GM23338 (cell line): ENCODE results near the gene IL19. TPM values are rescaled to one million over a fixed set of nuclear protein-coding genes. Genes with fewer than 3 reads are reported as not detected.

Experiments
- ATAC-seq: fragments of 200-7000 bp; cut with Tn5 transposase; 3 replicates; pipeline ENCODE4 v1.9.1; 2020
- DNase-seq: peaks from one replicate; pipeline ENCODE4 v3.0.0-alpha.2; 2015; ENCODE audit warnings: low spot score
- H2AFZ ChIP-seq: fragments of 200-600 bp; sonication (generic); 2 replicates; pipeline ENCODE4 v1.8.0; 2016; ENCODE audit warnings: antibody characterized with exemption, mild to moderate bottlenecking, moderate library complexity
- H3F3A ChIP-seq: fragments of 200-600 bp; sonication (generic); replicated peaks from 2 replicates; pipeline ENCODE4 v1.8.0; 2017; ENCODE audit warnings: antibody characterized with exemption, mixed run types, low read depth
- H3K27ac ChIP-seq: fragments of 200-600 bp; sonication (generic); 2 replicates; pipeline ENCODE4 v1.6.1; 2016; ENCODE audit warnings: low read depth
- H3K27me3 ChIP-seq: fragments of 200-600 bp; sonication (generic); 2 replicates; pipeline ENCODE4 v1.8.0; 2016; ENCODE audit warnings: mild to moderate bottlenecking, mixed run types, moderate library complexity; ENCODE audit not compliant: insufficient read depth
- H3K36me3 ChIP-seq: fragments of 200-600 bp; sonication (generic); 2 replicates; pipeline ENCODE4 v1.8.0; 2016; ENCODE audit warnings: mild to moderate bottlenecking; ENCODE audit not compliant: insufficient read depth
- H3K4me1 ChIP-seq: fragments of 200-600 bp; sonication (generic); 2 replicates; pipeline ENCODE4 v1.8.0; 2016; ENCODE audit warnings: mild to moderate bottlenecking, moderate library complexity; ENCODE audit not compliant: insufficient read depth
- H3K4me2 ChIP-seq: fragments of 200-600 bp; sonication (generic); 2 replicates; pipeline ENCODE4 v1.7.1; 2017; ENCODE audit warnings: mixed run types
- H3K4me3 ChIP-seq: fragments of 200-600 bp; sonication (generic); 2 replicates; pipeline ENCODE4 v1.6.1; 2016; ENCODE audit warnings: mixed run types
- H3K79me2 ChIP-seq: fragments of 200-600 bp; sonication (generic); replicated peaks from 2 replicates; pipeline ENCODE4 v1.8.0; 2017; ENCODE audit warnings: mild to moderate bottlenecking; ENCODE audit not compliant: insufficient read depth
- H3K9me2 ChIP-seq: fragments of 200-600 bp; sonication (generic); 2 replicates; pipeline ENCODE4 v1.8.0; 2017; ENCODE audit not compliant: insufficient read depth
- H4K20me1 ChIP-seq: fragments of 200-600 bp; sonication (generic); replicated peaks from 2 replicates; pipeline ENCODE4 v1.8.0; 2017; ENCODE audit warnings: mild to moderate bottlenecking; ENCODE audit not compliant: insufficient read depth
- H3K27ac Mint-ChIP-seq: 2 replicates; pipeline ENCODE4 v1.8.0; 2020; ENCODE audit warnings: inconsistent platforms, mild to moderate bottlenecking, moderate library complexity, mixed read lengths
- H3K27me3 Mint-ChIP-seq: 3 replicates; pipeline ENCODE4 v1.8.0; 2022; ENCODE audit warnings: low read depth, mild to moderate bottlenecking, moderate library complexity, mixed read lengths, inconsistent platforms; ENCODE audit not compliant: insufficient read depth, poor library complexity
- H3K36me3 Mint-ChIP-seq: 3 replicates; pipeline ENCODE4 v1.8.0; 2021; ENCODE audit warnings: low read depth, mild to moderate bottlenecking, inconsistent platforms, moderate library complexity, mixed read lengths
- H3K4me1 Mint-ChIP-seq: 3 replicates; pipeline ENCODE4 v1.8.0; 2020; ENCODE audit warnings: mild to moderate bottlenecking, inconsistent platforms, mixed read lengths
- H3K4me3 Mint-ChIP-seq: 3 replicates; pipeline ENCODE4 v1.8.0; 2021; ENCODE audit warnings: moderate library complexity, mild to moderate bottlenecking, inconsistent platforms, mixed read lengths
- H3K9me3 Mint-ChIP-seq: 3 replicates; pipeline ENCODE4 v1.8.0; 2020; ENCODE audit warnings: moderate library complexity, mild to moderate bottlenecking, inconsistent platforms, mixed read lengths
- EZH2 ChIP-seq: fragments of 200-600 bp; sonication (generic); IDR thresholded peaks from one replicate; pipeline ENCODE4 v1.8.0; 2017; ENCODE audit warnings: antibody characterized with exemption, mild to moderate bottlenecking, low read depth; ENCODE audit not compliant: unreplicated experiment
- JUNB ChIP-seq: IDR thresholded peaks from one replicate; pipeline ENCODE4 v1.6.1; 2016; ENCODE audit warnings: antibody characterized with exemption; ENCODE audit not compliant: unreplicated experiment
- NANOG ChIP-seq: IDR thresholded peaks from 2 replicates; pipeline ENCODE4 v1.6.1; 2016; ENCODE audit warnings: antibody characterized with exemption, borderline replicate concordance
- POLR2AphosphoS5 ChIP-seq: IDR thresholded peaks from 2 replicates; pipeline ENCODE4 v1.6.1; 2016; ENCODE audit warnings: antibody characterized with exemption, low read depth
- polyA plus RNA-seq: library from polyadenylated mRNA; unstranded; fragments of >200 nt; fragmentation: Nextera tagmentation; extraction: Ambion mirVana; gene quantifications from 2 replicates; pipeline ENCODE4 v1.2.1, GENCODE V29; 2016
- total RNA-seq: library from RNA; depleted of rRNA; stranded (reverse); fragments of >200 nt; shearing (Covaris generic); gene quantifications from 2 replicates; pipeline ENCODE4 v1.2.3, GENCODE V29; 2014
- TF ChIP-seq, protein P1 (sequence below): IDR thresholded peaks from one replicate; pipeline ENCODE4 v1.6.1; 2018; ENCODE audit warnings: antibody characterized with exemption; ENCODE audit not compliant: unreplicated experiment
- TF ChIP-seq, protein P2 (sequence below): IDR thresholded peaks from 2 replicates; pipeline ENCODE4 v1.6.1; 2016; ENCODE audit warnings: antibody characterized with exemption

Gene IL19
- total and polyA plus RNA-seq, 2 experiments from 2014 or later, result not detected

DNA sequence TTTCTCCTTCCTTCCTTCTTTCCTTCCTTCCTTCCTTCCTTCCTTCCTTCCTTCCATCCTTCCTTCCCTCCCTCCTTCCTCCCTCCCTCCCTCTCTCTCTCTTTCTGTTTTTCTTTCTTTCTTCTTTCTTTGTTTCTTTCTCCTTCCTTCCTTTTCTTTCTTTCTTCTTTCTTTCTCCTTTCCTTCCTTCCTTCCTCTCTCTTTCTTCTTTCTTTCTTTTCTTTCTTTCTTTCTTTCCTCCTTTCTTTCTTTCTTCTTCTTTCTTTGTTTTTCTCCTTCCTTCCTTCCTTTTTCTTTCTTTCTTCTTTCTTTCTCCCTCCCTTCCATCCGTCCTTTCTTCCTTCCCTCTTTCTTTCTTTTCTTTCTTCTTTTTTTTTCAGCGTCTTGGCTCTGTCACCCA is 18.1 kb upstream of the IL19 start (continued):
- TF ChIP-seq, protein P1, sequence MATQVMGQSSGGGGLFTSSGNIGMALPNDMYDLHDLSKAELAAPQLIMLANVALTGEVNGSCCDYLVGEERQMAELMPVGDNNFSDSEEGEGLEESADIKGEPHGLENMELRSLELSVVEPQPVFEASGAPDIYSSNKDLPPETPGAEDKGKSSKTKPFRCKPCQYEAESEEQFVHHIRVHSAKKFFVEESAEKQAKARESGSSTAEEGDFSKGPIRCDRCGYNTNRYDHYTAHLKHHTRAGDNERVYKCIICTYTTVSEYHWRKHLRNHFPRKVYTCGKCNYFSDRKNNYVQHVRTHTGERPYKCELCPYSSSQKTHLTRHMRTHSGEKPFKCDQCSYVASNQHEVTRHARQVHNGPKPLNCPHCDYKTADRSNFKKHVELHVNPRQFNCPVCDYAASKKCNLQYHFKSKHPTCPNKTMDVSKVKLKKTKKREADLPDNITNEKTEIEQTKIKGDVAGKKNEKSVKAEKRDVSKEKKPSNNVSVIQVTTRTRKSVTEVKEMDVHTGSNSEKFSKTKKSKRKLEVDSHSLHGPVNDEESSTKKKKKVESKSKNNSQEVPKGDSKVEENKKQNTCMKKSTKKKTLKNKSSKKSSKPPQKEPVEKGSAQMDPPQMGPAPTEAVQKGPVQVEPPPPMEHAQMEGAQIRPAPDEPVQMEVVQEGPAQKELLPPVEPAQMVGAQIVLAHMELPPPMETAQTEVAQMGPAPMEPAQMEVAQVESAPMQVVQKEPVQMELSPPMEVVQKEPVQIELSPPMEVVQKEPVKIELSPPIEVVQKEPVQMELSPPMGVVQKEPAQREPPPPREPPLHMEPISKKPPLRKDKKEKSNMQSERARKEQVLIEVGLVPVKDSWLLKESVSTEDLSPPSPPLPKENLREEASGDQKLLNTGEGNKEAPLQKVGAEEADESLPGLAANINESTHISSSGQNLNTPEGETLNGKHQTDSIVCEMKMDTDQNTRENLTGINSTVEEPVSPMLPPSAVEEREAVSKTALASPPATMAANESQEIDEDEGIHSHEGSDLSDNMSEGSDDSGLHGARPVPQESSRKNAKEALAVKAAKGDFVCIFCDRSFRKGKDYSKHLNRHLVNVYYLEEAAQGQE, result no peak

DNA sequence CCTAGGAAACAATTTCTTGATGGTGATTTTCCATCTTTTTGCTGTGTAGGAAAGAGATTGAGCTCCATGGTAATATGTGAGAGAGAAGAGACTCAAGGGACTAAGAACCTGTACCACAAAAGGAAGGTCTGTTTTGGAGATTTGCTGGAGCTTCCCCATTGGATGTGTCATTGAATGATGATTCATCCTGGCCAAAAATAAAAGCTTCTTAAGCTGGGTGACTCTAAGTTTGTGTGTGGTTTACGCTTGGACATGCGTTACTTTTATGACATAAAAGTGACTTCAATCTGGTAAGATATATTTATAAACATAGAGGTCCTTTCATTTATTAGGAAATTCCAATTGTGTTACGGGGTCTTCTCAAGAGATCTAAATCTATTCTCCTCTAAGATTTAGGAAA is 17.4 kb upstream of the IL19 start:
- H3K27ac ChIP-seq, result no peak overlapping the region
- no peak overlapping the region for H3K4me3 ChIP-seq
- ATAC-seq (no peak), DNase-seq (no peak)
- no peaks in the 10 kb centered on the region for H3K79me2 ChIP-seq
- H3K36me3 ChIP-seq, result no peaks in the 10 kb centered on the region
- H3K4me1 Mint-ChIP-seq, result peaks cover 10% of the 10 kb centered on the region
- H3K27me3 Mint-ChIP-seq, result peaks cover 7% of the 10 kb centered on the region
- no peak overlapping the region for H3K4me3 Mint-ChIP-seq
- peaks cover 5% of the 10 kb centered on the region; the same call in 1 of the 2 replicates for H4K20me1 ChIP-seq
- TF ChIP-seq, protein P2, sequence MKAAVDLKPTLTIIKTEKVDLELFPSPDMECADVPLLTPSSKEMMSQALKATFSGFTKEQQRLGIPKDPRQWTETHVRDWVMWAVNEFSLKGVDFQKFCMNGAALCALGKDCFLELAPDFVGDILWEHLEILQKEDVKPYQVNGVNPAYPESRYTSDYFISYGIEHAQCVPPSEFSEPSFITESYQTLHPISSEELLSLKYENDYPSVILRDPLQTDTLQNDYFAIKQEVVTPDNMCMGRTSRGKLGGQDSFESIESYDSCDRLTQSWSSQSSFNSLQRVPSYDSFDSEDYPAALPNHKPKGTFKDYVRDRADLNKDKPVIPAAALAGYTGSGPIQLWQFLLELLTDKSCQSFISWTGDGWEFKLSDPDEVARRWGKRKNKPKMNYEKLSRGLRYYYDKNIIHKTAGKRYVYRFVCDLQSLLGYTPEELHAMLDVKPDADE, result no peak
- TF ChIP-seq NANOG (no peak), EZH2 (no peak), JUNB (no peak), POLR2AphosphoS5 (no peak)
- TF ChIP-seq, protein P1, result no peak
- peaks cover 56% of the 10 kb centered on the region for H3K27me3 ChIP-seq
- no peak overlapping the region for H3K4me2 ChIP-seq
- no peak overlapping the region for H3K27ac Mint-ChIP-seq
- H3K4me1 ChIP-seq, result 0 out of 2 replicates have a peak, but pooled peaks cover 6% of the 10 kb centered on the region
- no peaks in the 10 kb centered on the region for H3F3A ChIP-seq
- no peaks in the 10 kb centered on the region for H3K9me2 ChIP-seq
- no peaks in the 10 kb centered on the region for H3K36me3 Mint-ChIP-seq
- no peaks in the 10 kb centered on the region for H3K9me3 Mint-ChIP-seq
- H2AFZ ChIP-seq, result no peak overlapping the region
